GM12873 (cell line): ENCODE measurements around the gene SCGB1D2.

ENCODE experiments used
- TF ChIP-seq, protein P1 (sequence below): IDR thresholded peaks from 2 replicates; pipeline ENCODE4 v1.5.1; 2012; ENCODE audit warnings: low read depth, mild to moderate bottlenecking, moderate library complexity, low read length, control low read depth; ENCODE audit not compliant: insufficient read depth; ENCODE audit errors: missing control alignments

Gene SCGB1D2

DNA sequence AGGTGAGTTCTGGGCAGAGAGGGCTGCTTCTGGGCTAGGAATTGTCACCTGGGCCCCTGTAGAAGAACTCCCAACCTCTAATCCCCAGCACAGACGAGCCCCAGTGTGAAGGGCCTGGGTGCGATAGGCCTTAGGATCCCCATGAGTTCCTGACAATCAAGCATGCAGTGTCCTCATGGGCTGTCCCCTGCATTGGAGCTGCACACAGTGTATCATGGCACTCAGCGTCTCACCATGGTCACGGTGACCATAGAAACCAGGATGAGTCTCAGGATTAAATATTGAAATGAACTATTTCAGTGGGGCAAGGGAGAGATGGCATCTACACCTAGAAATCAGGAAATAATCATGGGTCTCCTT lies 33.3 kb upstream of the SCGB1D2 start:
- TF ChIP-seq, protein P1, sequence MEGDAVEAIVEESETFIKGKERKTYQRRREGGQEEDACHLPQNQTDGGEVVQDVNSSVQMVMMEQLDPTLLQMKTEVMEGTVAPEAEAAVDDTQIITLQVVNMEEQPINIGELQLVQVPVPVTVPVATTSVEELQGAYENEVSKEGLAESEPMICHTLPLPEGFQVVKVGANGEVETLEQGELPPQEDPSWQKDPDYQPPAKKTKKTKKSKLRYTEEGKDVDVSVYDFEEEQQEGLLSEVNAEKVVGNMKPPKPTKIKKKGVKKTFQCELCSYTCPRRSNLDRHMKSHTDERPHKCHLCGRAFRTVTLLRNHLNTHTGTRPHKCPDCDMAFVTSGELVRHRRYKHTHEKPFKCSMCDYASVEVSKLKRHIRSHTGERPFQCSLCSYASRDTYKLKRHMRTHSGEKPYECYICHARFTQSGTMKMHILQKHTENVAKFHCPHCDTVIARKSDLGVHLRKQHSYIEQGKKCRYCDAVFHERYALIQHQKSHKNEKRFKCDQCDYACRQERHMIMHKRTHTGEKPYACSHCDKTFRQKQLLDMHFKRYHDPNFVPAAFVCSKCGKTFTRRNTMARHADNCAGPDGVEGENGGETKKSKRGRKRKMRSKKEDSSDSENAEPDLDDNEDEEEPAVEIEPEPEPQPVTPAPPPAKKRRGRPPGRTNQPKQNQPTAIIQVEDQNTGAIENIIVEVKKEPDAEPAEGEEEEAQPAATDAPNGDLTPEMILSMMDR = no peak

DNA sequence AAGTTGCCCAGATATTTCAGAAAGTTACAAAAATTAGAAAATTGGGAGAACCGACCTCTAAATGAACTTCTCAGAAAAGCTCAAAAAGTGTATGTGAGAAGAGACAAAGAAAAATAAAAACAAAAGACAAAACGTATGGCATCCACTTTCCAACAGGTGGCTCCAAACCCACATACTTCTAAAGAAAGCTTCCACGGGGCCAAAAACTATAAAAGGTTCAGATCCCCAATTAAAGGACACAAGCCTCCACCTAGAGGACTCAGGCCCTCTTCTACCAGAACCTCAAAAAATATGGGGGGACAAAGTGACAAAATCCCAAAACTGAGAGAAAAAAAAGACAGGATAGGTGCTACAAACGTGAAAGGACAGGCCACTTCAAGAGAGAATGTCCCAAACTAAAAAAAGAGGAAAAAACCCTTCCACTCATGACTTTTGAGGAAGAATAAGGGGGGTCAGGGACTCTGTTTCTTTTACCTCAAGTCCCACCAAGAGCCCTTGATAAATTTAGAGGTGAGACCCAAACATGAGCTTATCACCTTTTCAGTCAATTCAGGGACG lies 24.8 kb upstream of the SCGB1D2 start:
- TF ChIP-seq, protein P1 = peak; percentile 45

DNA sequence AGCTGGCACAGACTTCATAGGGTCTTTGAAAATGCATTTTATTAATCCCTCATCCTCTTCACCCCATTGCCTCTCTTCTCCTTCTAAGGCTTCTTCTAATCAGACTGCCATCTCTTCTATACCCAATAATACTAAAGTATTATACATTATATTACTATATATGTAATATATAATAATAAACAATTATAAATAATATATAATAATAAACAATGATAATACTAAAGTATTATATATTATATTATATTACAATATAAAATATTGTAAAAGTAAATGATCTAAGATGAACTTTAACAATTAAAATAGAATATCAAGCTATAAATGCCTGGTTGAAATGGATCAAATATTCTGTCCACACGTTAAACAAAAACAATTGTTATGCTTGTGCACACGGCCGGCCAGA lies 20.5 kb upstream of the SCGB1D2 start:
- TF ChIP-seq, protein P1 = no peak

DNA sequence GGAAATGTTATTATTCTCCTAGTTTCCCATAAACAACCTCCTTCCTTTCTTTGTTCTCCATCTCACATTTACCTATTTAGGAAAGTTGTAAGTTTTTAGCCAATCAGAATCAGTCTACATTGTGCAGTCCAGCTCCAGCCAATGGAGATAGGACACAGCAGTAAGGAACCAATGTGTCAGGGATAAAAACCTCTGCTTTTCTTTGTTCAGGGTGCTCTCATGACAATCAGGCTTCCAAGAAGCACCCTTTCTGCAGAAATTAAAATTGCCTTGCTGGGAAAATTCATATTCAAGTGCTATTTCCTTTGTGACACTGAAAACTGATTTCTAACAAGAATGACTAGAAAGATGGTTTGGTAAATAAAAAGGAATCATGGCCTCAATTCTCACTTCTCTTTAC lies 18.9 kb upstream of the SCGB1D2 start:
- TF ChIP-seq, protein P1 = no peak

DNA sequence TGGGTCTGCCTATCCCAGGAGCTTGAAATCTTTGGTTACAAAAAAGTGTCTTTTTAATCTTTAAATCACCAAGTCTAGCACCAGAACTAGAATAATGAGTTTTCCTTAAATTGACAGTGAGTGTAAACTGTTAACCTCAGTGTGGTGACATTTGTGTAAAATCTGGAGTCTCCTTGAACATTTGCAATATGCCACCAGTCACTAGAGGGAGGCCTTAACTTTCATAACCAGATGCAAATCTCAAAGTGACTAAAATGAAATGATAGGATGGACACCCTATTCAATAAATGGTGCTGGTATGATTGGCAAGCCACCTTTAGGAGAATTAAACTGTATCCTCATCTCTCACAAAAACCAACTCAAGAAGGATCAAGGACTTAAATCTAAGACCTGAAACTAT lies 8.3 kb upstream of the SCGB1D2 start:
- TF ChIP-seq, protein P1 = no peak

DNA sequence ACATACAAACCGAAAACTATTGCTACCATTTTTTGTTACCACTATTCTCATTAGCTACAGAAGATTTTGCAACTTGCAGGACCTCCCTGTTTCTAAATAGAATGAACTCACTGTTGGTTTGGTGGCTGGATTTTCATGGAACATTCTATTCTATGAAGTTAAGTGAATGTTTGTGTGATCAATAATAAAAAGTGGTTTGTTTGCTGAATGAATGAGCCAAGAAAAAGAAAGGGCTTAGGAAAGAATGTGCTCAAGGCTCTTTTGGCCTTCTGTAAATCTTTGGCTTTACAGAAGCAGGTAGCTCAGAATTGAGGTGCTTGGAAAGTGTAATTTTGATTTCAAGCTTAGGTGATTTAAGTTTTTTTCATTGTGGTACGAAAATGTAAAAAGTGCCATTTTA lies 5.9 kb upstream of the SCGB1D2 start:
- TF ChIP-seq, protein P1 = no peak

DNA sequence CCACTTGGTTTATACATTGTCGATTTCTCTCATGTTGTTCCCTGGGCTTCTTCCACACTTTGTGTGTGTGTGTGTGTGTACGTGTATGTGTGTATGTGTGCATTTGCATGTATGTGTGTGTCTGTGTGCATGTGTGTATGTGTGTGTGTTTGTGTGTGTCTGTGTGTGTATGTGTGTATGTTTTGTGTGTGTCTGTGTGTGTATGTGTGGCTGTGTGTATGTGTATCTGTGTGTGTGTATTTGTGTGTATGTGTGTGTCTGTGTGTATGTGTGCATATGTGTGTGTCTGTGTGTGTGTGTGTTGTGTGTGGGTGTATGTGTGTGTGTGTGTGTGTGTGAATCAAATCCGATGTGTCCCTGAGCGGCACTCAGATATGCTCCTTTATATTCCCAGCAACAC lies 4.5 kb upstream of the SCGB1D2 start:
- TF ChIP-seq, protein P1 = no peak
